ENCODE measurements around the gene TNFRSF18.

Gene TNFRSF18

DNA sequence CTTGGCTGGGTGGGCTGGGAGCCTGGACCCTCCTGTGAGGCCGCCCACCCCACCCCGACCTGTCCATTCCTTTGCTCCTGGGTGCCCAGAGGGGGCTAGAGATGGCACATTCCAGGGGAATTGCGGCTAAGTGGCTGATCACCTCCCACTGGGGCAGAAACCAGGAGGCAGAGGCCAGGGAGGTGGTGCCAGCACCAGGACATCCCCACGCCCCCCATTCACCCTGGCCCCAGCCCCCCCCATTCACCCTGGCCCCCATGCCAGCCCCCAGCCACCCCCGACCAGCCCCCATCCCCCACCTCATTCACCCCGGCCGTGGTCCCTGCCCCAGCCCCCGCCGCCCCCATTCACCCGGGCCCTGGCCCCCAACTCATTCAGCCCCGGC is 33.9 kb upstream of the TNFRSF18 start:
- no peak for DNase-seq

DNA sequence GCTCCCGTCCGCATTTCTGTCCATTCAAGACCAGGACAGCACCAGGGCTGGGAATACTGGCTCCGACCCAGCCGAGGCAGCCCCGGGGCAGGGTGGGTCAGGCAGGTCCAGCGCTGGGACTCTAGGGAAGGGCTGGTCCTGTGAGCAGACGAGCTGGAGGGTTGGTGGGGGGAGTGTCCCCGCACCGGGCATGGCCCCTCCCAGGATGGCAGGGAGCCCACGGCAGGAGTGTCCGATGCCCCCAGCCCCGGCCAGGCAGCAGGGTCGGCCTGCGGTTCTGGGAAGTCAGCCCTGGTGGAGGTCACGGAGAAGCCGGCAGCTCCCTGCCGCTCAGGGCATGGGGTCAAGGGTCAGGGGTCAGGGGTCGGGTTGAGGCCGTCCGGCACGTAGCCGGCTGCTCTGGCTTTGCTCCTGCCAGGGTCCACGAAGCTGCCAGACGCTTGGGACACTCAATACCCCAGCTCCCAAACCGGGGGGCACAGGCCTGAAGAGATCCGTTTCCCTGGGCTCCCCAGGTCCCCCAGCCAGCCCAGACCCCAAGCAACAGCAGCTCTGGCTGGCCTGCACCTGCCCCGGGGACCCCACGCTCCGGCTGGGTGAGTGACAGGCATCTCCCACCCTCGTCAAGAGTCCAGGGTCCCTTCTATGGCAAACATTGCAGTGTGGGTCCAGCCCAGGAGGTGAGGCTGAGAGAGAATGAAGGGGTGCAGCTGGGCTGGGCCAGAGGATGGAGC is 33.4 kb upstream of the TNFRSF18 start:
- DNase-seq = no peak

DNA sequence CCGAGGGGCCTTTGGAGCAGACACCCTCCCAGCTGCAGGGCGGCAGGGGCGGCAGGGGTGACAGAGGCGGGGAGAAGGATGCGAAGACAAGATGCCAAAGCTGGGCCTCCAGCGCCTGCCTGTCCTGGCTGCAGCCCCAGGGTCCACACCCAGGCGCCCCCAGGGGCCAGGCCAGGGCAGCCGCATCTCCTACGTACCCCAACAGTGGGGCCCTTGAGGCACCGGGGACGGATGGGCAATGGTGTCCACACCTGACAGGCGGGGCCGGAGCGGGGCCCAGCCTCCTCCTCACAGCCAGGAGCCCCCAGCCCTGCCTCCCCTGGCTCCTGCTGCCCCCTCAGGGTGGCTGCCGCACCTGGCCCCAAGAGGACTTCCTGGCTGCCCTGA is 32.8 kb upstream of the TNFRSF18 start:
- no peak for DNase-seq

DNA sequence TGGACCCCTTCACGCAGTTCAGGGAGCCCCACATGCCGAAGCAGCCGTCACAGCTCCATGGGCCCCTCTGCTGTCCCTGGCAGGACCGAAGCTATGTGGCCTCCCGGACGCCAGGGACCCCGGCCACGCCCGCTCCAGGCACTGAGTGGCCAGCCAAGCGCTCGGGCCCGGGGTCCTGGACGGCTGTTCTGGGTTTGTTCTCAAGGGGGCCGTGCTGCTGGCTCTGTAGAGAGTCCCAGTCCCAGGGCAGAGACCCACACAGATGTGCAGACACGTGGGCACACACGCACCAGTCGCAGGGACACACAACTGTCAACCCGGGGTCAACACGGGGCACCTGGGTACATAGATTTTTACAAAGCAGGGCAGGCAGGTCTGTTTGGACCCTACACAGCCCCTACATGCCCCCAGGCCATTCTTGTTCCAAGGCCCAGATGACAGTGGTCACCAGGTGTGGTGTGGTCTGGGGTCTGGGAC is 32.3 kb upstream of the TNFRSF18 start:
- no peak for DNase-seq

DNA sequence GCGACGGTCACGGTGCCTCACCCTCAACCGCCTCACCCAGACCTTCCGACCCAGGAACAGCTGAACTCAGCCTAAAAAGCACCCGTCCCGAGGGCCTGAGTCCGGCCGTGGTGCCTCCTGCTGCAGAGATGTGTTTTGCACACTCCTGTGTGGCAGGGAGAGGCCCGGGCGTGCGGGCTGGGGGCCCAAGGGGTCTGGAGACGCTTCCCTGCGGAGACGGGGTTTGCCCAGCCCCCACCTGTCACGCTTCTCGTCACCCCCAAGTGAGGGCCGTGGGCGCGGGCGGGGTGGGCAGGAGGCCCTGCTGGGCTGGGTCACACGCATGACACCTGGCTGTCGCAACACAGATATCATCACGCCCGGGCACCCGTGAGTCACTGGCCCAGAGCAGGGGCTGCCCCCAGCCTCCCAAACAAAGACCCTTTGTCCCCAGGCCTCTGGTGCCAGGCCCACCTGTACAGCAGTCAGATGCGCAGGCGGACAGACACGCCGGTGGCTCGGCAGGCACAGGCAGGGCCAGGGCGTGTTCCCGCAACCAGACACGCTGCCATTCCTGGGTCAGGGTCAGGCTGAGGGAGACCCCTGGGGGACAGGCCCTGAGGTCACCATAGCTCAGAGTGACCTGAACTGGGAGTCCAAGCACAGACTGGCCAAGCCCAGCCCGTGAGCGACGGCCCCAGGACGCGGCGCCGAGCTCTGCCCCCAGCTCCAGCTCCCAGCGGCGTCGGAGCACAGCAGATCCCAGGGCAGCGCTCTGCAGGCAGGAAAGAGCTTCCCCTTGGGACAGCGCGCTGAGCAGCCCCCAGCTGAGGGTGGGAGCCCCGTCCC is 31.7 kb upstream of the TNFRSF18 start:
- DNase-seq = no peak

DNA sequence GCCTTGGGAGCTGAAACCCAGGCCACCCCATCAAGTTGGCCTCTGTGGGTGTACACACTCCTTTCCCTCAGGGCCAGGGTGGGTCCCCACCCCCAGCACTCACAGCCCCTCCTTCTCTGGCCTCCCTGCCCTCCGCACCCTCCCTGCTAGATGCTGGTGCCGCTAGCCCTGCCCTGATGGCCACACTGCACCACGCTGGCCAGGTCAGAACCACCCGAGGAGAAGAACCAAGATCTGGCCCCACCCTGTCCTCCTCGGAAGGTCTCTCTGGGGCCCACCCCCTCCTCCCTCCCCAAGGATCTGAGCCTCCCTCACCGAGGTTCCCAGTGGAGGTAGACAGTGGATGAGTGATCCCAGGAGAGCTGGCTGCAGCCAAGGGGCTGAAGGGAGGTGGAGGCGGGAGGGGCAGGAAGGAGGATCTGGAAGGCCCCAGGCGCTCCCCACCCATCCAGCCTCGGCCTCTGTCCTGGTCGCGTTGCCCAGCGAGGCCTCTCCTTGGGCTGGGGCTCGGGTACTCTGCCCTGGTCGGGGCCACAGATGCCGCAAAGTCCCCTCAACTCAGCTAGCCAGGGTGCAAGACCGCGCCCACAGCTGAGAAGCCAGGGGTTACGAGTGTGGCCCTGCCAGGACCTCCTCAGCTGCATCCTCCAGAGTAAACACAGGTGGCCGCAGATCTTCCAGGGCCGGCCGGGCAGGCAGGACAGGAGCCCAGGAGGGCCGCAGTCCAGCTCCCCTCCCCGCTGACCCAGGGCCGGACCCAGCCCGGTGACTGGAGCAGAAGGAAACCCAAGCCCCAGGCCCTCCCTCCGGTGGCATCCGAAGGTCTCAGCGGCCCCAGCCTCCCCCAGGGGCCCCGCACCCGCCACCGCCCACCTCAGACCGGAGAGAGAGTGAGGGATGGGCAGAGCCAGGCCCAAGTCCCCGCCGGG is 30.8 kb upstream of the TNFRSF18 start:
- DNase-seq = no peak

DNA sequence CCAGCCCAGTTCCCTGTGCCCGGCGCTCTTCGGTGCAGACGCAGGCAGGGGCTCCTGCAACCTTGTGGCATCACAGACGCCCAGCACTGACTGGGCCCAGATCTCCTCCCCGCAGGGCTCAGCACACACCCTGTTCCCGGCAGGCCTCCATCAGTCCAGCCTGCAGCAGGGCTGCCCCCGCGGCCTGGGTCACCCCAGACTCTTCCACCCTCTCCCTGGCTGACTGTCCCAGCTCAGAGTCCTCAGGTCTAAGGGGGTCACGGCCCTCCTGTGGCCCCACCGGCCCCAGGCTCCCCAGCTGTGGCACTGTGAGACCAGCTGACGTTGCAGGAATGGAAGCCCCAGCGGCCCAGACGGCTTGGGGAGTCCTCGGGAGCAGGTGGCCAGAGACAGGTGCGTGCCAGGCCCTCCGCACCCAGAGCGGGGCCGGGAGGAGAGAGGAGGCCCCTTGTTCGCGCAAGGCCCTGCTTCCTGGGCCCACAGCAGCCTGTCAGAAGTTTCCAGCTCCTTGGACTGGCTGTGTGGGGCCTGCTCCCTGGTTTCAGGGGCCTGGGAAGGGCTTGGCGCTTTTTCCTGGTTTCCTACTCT is 29.9 kb upstream of the TNFRSF18 start:
- no peak for DNase-seq

DNA sequence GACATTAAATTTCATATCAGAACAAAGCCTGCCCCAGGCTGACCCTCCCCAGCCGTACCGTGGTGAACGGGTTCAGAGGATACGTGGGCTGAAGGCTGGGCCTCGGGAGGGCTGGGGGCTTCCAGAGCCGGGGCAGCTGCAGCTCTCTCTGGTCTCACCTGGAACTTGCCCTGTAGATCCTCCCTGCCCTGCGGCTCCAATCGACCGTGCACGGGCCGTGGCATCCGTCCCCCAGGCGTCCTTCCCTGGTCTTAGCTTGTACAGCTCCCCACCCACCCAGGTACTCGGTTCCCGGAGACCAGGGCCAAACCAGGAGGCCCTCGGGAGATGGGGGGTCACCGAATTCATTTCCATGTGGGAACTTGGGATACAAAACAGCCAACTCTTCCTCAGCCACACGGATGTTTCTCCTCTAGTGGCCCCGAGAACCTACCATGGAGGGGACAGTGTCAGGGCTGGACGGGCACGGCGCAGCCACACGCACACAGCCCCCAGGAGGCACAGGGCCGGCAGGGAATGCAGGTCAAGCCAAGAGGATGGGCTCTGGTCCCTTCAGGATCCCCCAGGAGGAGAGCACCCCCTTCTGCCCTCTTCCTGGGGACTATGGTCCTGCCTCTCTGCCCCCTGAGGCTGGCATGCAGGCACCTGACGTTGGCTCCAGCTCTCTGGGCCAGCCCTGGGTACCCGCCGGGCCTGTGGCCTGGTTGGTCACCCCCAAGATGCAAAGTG is 28.8 kb upstream of the TNFRSF18 start:
- DNase-seq = no peak

DNA sequence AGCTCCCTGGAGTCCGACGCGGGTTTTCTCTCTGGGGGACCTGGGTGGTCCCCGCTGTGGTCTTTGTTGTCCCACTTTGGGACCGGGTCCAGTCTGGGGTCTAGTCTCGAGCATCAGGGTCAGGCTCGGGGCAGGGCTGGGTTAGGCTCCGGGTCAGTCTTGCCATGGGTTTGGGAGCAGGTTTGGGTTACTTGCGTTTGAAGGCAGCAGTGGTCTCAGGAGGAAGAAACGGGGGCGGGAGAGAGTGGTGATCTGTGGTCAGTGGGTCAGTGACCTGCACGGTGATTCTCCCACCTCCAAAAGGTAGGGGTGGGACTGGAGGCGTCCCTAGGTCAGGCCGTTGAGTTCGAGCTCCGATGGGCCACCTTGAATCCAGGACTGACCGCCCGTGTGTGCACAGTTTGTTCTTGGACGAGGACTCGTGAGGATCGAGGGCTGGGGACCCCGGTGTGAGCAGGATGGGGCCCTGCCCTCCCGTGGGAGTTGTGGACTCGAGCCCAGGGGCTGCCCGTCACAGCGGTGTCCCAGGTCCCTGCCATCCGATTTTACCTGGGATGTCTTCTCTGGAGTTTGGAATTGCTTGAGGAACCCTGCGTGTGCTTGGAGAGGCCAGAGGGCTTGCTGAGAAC is 27.9 kb upstream of the TNFRSF18 start:
- DNase-seq = no peak

DNA sequence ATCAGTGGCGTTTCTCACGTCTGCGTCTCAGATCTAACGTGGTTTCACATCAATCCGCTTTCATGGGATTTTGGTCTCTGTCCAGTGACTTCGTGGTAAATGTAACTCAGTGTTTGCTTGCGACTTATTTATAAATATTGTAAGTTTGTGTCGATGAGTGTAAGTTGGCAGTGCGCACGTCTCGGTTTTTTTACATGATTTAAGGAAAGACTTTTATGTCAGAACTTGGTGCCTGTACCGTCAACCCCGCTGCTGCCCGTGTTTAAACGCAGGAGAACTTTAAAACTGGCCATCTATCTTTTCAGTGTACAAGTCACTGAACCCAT is 27.1 kb upstream of the TNFRSF18 start:
- DNase-seq = no peak

DNA sequence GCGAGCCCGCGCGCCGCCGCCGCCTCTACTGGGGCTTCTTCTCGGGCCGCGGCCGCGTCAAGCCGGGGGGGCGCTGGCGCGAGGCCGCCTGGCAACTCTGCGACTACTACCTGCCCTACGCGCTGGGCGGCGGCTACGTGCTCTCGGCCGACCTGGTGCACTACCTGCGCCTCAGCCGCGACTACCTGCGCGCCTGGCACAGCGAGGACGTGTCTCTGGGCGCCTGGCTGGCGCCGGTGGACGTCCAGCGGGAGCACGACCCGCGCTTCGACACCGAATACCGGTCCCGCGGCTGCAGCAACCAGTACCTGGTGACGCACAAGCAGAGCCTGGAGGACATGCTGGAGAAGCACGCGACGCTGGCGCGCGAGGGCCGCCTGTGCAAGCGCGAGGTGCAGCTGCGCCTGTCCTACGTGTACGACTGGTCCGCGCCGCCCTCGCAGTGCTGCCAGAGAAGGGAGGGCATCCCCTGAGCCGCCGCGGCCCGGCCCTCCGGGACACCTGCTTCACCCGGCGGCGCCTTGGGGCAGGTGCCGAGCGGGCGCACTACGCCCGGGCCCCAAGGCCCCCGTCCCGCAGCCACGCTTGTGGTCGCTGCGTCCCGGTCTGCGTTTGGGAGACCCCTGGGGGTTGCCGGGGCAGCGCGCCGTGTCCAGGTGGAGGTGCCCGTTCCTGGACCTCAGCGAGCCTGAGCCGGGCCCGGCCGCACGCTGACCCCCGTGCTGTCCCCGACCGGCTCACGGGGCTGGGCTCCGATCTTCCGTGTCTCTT is 26.6 kb upstream of the TNFRSF18 start:
- no peak for DNase-seq

DNA sequence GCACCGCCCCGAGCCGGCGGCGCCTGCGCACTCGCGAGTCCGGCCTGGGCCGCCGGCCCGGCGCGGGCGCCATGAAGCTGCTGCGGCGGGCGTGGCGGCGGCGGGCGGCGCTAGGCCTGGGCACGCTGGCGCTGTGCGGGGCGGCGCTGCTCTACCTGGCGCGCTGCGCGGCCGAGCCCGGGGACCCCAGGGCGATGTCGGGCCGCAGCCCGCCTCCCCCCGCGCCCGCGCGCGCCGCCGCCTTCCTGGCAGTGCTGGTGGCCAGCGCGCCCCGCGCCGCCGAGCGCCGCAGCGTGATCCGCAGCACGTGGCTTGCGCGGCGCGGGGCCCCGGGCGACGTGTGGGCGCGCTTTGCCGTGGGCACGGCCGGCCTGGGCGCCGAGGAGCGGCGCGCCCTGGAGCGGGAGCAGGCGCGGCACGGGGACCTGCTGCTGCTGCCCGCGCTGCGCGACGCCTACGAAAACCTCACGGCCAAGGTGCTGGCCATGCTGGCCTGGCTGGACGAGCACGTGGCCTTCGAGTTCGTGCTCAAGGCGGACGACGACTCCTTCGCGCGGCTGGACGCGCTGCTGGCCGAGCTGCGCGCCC is 25.9 kb upstream of the TNFRSF18 start, which contains the start of gene B3GALT6:
TSS of gene B3GALT6 (plus strand) at position 30 of the 588 bp plus-strand sequence. CDS start at position 72, 42 bp downstream.
- no peak for DNase-seq

DNA sequence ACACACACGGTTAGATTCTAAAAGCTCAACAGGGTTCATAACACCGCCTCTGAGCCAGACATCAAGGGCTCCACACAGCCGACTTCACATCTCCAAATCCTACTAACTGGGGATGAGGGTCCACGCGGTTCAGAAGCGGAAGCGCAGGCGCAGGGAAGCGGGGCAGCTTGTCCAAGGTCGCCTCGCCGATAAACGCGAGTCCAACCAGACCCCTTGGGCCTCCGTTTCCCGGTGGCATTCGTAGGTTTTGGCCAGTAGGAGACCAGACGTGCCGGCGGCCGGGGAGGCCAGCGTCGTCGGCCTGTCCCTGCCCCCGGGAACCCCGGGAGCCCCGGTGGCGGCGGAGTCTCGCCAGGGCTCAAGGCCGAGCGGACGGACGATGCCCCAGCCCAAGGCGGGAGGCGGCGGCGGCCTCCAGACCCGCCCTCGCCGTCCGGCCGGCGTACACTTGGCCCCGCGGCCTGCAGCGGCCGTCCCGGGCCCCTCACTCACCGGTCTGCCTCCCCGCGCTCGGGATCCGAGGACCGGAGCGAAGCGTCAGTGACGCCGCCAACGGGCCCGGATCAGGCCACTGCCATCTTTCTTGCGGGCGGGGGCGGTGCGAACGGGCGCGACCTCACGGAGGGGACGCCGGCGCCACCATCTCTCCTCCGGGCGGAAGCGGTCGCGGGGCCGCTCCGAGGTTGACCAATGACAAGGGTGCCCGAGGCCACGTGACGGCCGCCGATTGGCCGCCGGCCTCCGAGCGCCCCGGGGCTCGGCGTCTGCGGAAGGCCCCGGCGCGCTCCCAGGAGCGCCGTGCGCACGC is 25.2 kb upstream of the TNFRSF18 start, which contains the start of gene SDF4:
TSS of gene SDF4 (minus strand) at position 602 of the 808 bp plus-strand sequence. CDS start 3,229 bp downstream, outside the sequence.
- DNase-seq = peak; percentile 79

DNA sequence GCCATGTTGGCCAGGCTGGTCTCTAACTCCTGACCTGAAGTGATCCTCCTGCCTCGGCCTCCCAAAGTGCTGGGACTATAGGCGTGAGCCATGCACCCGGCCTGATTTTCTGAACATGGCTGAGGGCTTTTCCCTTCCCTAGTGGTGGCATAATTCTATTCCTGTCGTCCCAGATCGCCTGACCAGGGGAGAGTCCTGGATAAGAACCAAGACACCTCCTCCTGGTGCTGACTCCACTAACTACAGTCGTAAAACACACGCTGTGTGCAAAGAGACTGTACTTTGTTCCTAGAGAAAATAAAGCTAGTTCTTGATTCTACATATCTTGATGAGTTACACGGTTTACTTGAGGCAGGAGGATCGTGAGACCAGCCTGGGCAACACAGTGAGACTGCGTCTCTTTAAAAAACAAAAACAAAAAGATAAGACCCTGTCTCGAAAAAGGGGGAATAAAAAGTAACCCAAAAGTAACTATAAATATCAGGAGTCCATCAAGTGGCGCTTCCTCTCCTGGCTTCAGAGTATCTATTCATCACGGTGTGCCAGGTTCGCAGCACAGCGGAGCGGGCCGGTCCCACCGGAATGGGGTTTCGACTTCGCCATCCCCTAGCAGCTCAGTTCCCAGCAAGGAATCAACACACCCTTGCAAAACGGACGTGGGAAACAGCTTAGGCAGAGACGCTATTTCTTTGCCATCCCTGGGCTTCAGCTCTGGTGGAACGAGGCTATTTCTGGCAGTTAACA is 24.4 kb upstream of the TNFRSF18 start:
- DNase-seq = no peak

DNA sequence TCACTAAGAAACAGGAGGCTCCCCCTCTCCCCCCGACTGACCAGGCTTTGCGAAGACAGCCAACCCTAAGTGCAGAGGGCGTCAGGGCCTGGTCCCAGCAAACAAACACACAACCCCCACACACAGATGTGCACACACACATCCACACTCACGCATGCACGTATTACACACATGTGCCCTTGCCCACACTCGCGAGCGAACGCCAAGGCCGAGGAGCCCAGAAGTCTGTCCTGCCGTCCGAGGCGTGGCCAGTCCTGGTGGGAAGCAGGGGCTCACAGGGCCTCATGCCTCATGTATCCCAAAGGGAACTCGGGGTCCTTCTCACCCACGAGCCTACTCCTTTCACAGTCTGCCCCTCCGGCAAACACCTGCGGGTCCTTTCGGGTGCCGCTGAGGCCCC is 23.4 kb upstream of the TNFRSF18 start:
- DNase-seq = no peak

DNA sequence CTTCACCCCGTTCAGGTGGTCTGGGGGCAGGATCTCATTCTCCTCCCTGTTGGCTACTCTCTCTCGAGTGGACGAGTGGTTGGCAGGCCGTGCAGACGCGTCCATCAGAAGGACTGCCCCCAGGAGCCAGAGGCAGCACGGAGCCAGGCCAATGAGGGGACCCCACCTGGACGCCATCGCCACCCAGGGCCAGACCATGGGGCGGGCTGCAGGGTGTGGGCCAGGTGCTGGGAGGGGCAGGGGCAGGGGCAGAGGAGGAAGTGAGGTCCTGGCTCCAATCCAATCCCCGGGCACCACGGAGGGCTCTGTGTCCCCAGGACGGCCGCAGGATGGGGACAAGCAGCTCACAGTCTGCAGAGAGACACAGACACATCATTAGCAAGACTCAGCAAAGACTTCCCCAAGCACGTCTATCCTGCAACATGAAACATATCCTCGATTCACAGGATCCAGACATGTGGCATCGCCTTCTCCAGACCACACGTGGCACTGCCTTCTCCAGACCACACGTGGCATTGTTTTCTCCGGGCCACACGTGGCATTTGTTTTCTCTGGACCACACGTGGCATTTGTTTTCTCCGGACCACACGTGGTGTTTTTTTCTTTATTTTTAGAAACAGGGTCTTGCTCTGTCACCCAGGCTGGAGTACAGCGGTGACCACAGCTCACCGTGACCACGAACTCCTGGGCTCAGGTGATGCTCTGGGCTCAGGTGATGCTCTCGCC is 22.4 kb upstream of the TNFRSF18 start:
- no peak for DNase-seq

DNA sequence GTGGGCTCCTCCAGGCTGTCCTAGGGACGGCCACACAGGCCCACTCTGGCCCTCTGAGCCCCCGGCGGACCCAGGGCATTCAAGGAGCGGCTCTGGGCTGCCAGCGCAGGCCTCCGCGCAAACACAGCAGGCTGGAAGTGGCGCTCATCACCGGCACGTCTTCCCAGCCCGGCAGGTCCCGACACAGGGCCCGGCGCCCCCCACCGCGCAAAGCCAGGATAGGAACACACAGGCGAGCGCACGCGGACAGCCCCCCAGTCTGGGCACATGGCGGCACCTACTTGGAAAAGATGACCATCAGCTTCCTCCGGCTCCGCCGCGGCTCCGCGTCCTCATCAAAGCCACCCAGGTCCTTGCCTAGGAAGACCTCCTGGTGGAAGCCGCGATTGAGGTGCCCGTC is 21.8 kb upstream of the TNFRSF18 start:
- no peak for DNase-seq

DNA sequence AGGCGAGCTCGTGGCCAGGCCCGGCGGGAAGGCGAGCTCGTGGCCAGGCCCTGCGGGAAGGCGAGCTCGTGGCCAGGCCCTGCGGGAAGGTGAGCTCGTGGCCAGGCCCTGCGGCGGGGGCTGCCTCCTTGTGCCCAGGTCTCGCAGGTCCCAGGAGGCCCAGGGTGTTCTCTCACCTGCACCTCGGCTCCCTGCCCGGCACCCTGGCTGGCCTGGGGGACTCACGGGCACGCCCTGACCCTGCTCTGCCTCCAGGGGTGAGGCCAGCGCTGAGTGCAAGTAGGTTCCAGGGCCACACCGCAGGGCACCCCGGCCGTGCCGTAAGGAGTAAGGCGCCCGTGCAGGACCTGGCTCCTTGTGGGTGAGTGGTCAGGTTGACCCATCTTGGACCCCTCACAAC is 21.0 kb upstream of the TNFRSF18 start:
- DNase-seq = no peak
